ENCODE measurements around the gene TOP2A.

TOP2A gene, protein sequence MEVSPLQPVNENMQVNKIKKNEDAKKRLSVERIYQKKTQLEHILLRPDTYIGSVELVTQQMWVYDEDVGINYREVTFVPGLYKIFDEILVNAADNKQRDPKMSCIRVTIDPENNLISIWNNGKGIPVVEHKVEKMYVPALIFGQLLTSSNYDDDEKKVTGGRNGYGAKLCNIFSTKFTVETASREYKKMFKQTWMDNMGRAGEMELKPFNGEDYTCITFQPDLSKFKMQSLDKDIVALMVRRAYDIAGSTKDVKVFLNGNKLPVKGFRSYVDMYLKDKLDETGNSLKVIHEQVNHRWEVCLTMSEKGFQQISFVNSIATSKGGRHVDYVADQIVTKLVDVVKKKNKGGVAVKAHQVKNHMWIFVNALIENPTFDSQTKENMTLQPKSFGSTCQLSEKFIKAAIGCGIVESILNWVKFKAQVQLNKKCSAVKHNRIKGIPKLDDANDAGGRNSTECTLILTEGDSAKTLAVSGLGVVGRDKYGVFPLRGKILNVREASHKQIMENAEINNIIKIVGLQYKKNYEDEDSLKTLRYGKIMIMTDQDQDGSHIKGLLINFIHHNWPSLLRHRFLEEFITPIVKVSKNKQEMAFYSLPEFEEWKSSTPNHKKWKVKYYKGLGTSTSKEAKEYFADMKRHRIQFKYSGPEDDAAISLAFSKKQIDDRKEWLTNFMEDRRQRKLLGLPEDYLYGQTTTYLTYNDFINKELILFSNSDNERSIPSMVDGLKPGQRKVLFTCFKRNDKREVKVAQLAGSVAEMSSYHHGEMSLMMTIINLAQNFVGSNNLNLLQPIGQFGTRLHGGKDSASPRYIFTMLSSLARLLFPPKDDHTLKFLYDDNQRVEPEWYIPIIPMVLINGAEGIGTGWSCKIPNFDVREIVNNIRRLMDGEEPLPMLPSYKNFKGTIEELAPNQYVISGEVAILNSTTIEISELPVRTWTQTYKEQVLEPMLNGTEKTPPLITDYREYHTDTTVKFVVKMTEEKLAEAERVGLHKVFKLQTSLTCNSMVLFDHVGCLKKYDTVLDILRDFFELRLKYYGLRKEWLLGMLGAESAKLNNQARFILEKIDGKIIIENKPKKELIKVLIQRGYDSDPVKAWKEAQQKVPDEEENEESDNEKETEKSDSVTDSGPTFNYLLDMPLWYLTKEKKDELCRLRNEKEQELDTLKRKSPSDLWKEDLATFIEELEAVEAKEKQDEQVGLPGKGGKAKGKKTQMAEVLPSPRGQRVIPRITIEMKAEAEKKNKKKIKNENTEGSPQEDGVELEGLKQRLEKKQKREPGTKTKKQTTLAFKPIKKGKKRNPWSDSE (N-terminal part only)

GRCh38 chr17:40417609-40418427 is at the start of gene TOP2A:
Gene TOP2A (minus strand): TSS chr17:40417896. CDS start chr17:40417791, 105 bp downstream.
- DNase-seq = peak; percentile 99 to 100

GRCh38 chr17:40467281-40467867 is 49.7 kb upstream of the TOP2A start:
- DNase-seq = no peak

DNA sequence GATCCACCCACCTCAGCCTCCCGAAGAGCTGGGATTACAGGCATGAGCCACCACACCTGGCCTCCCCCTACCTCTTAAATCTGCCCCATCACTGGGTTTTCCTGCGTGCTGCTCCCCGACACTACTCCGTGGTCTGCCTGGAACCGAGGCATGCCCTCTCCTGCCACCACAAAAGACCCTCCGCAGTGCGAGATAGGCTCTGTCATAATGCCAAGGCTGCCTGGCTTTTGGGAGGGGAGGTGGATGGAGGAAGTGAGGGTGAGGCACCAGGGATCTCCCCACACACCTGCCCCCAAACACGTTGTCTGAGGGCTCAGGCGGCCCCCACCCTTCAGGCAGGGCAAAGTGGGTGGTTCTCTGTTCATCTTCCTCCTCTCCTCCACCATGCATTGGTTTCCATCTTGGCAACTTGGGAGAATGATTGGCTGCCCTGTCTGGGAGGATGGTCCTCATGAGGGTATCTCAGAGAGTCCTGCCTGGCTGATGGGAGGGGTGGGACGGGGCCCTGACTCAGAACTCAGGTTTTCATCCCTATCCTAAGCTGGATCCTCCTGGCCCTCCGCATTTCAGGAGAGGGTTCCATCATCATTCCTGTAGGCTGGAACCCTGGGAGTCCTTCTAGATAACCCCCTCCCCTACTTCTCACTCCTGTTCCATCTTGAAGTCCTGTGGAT is 48.7 kb upstream of the TOP2A start:
- no peak for DNase-seq

GRCh38 chr17:40464392-40464855 is 46.7 kb upstream of the TOP2A start:
- no peak for DNase-seq

- no peak for DNase-seq
These were observed 45.4 kb upstream of the TOP2A start for GRCh38 chr17:40463122-40463550.

DNA sequence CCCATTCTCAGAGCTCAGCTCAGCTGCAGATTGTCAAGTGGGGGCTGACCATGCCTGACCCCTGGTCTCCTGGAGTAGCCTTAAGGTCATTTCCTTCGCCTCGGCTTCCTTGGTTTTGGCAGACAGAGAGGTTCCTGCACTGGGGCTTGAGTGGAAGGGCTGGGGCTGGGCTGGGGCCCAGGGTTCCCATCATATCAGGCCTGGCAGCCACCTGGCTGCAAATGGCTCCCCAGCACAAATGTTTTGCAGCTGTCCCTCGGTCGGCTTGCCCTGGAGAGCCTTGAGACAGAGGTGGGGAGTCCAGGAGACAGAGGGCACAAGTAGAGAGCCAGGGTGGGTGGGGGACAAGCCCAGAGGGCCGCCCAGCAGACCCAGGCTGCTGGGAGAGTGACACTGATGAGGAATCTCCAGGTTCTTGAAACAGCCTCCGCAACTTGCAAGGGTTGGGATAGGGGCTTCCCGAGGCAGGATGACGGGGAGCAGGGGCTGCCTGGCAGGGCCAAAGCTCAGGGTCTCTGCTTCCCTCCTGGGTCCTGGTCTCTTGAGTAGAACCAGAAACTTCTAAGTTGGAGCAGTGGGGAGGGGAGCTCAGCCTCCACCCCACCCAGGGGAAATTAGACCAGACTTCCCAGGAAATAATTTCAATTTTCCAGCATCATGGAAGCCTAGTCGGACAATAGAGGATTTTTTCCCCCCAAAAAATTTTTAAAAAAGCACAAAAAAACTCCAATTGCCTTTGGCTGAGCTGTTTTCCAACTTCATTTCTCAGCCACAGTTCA is 44.8 kb upstream of the TOP2A start:
- no peak for DNase-seq

GRCh38 chr17:40461732-40462342 is 44.1 kb upstream of the TOP2A start:
- no peak for DNase-seq

GRCh38 chr17:40460968-40461731 is 43.5 kb upstream of the TOP2A start:
- DNase-seq = no peak

DNA sequence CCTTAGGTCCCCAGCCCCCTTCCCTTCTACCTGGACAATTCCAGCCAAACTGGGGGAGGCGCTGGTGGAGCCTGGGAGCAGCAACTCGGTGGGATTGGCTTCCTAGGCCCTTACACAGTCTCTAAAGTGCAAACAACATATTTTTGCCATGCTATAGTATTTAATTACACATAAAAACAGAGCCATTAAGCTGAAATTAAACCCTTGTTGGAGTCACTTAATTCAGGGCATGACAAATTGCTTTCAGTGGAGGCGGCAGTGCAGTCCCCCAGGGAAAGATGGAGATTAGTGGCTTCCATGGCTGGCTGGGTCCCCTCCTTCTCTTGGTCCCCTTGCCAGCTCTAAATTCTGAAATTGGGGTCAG is 42.9 kb upstream of the TOP2A start:
- no peak for DNase-seq

DNA sequence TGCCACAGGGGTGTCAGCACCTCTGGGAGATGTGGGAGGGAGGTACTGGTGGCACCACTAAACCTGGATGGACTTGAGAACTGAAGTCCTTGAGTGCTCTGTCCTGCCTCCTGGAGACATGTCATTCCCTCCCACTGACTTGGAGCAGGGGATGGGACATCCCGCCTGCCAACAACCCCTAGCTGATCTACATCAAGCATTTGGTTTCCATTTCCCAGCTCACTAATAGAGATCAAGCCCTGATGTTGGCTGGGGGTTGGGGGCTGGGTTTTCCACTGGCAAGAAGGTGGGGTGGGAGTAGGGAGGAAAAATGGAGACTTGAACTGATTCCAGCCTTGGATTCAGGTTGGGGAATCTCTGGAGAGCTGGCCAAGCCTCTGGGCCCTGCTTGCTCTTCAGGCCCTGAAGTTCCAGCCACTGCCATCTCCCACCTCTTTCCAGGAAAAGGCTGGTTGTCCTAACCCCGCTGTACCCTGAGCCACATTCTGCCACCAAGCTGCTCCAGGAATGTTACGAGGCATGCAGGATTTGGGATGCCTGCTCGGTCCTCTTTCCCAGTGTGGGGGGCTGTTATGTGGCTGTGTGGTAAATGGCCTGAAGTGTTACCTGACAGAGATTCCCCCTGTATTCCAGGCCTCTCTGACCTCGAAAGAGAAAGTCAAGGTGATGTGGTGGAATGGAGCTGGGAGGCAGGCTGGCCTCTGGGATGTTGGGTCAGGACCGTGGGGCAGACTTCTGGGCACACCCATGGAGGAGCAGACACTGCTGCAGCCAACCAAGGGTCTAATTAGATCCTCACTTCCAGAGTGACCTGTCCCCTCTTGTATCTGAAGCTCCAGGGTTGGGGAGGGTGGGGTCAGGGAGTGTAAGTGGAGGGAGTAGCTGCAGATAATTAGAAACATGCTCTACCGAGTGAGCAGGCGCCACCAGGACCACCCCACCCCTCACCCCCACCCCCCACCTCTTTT is 42.2 kb upstream of the TOP2A start:
- DNase-seq = no peak

- no peak for DNase-seq
These were observed 41.3 kb upstream of the TOP2A start for GRCh38 chr17:40458851-40459482.

- no peak for DNase-seq
These were observed 40.5 kb upstream of the TOP2A start for GRCh38 chr17:40457964-40458791.

- DNase-seq = no peak
These were observed 39.7 kb upstream of the TOP2A start for GRCh38 chr17:40457369-40457768.

GRCh38 chr17:40456396-40456951 is 38.8 kb upstream of the TOP2A start:
- no peak for DNase-seq

GRCh38 chr17:40454613-40454995 is 36.9 kb upstream of the TOP2A start:
- DNase-seq = no peak

Measured in SW 1271 (cell line).